Glutamatergic neuron (in vitro differentiated cells): ENCODE measurements around the gene OBI1. TPM values are rescaled to one million over a fixed set of nuclear protein-coding genes. Genes with fewer than 3 reads are reported as not detected.

ENCODE experiments used
- DNase-seq: peaks from one replicate; pipeline ENCODE4 v3.0.0; 2022
- H3K27ac Mint-ChIP-seq: one replicate; pipeline ENCODE4 v1.8.0; 2020; ENCODE audit warnings: mild to moderate bottlenecking, mixed read lengths, inconsistent platforms; ENCODE audit not compliant: unreplicated experiment
- H3K27me3 Mint-ChIP-seq: one replicate; pipeline ENCODE4 v1.8.0; 2020; ENCODE audit warnings: mild to moderate bottlenecking, moderate library complexity, mixed read lengths, inconsistent platforms; ENCODE audit not compliant: unreplicated experiment
- H3K36me3 Mint-ChIP-seq: one replicate; pipeline ENCODE4 v1.8.0; 2020; ENCODE audit warnings: mild to moderate bottlenecking, mixed read lengths, inconsistent platforms; ENCODE audit not compliant: unreplicated experiment
- H3K4me1 Mint-ChIP-seq: one replicate; pipeline ENCODE4 v1.8.0; 2020; ENCODE audit warnings: mild to moderate bottlenecking, low read depth, mixed read lengths, inconsistent platforms; ENCODE audit not compliant: unreplicated experiment
- H3K4me3 Mint-ChIP-seq: one replicate; pipeline ENCODE4 v1.8.0; 2020; ENCODE audit warnings: mild to moderate bottlenecking, mixed read lengths, inconsistent platforms; ENCODE audit not compliant: unreplicated experiment
- H3K9me3 Mint-ChIP-seq: one replicate; pipeline ENCODE4 v1.8.0; 2020; ENCODE audit warnings: mild to moderate bottlenecking, moderate library complexity, mixed read lengths, inconsistent platforms; ENCODE audit not compliant: unreplicated experiment
- total RNA-seq: library from RNA; stranded (reverse); fragmentation: NEBNext Ultra II Directional; extraction: Animal tissue kit (Norgen Biotek cat#: 25700); gene quantifications from one replicate; pipeline ENCODE4 v1.2.1, GENCODE V29; 2021; ENCODE audit not compliant: unreplicated experiment
- TF ChIP-seq, protein P1 (sequence below): fragments of 200-600 bp; sonication (generic); IDR thresholded peaks from one replicate; pipeline ENCODE4 v1.5.0; 2021; ENCODE audit not compliant: partially characterized antibody, unreplicated experiment

The OBI1 gene
- total RNA-seq, 1 donor from 2014 or later = 16.7 TPM

DNA sequence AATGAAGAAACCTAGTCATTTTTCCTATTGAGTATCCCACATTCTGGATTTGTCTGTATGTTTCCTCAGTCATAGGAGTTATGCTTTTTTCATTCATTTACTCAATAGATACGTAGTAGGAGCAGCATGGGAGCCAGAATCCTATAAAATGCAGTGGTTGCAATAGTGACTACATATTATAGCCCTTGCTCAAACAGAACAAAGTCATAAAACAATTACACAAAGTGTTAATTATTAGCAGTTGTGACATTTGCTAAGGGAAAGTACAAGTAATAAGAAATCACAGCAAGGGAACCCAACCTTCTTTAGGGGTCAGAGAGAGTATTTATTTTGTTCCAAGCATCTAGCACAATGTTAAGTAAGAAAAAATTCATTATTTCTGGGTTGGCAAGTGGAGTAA, 27.9 kb downstream of the OBI1 start:
- Mint-ChIP-seq H3K4me1 (no peaks in the 10 kb centered on the region), H3K9me3 (no peaks in the 10 kb centered on the region), H3K27me3 (no peaks in the 10 kb centered on the region), H3K27ac (no peak overlapping the region), H3K36me3 (no peaks in the 10 kb centered on the region), H3K4me3 (no peak overlapping the region)
- no peak for DNase-seq
- TF ChIP-seq, protein P1, sequence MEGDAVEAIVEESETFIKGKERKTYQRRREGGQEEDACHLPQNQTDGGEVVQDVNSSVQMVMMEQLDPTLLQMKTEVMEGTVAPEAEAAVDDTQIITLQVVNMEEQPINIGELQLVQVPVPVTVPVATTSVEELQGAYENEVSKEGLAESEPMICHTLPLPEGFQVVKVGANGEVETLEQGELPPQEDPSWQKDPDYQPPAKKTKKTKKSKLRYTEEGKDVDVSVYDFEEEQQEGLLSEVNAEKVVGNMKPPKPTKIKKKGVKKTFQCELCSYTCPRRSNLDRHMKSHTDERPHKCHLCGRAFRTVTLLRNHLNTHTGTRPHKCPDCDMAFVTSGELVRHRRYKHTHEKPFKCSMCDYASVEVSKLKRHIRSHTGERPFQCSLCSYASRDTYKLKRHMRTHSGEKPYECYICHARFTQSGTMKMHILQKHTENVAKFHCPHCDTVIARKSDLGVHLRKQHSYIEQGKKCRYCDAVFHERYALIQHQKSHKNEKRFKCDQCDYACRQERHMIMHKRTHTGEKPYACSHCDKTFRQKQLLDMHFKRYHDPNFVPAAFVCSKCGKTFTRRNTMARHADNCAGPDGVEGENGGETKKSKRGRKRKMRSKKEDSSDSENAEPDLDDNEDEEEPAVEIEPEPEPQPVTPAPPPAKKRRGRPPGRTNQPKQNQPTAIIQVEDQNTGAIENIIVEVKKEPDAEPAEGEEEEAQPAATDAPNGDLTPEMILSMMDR = no peak

DNA sequence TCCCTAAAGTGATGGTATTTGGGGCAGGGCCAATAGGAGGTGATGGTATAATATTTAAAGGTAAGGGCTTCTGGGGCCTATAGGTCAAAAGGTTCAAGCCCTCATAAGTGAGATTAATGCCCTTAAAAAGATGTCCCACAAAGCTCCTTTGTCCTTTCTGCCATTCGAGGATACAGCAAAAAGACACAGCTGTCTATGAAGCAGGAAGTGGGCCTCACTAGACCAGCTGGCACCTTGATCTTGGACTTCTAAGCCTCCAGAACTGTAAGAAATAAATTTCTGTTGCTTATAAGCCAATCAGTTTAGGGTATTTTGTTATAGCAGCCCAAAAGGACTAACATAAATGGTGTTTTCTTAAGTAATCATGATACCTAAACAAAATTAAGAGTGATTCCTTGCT, 28.4 kb downstream of the OBI1 start:
- H3K4me1 Mint-ChIP-seq = peaks cover 4% of the 10 kb centered on the region
- H3K4me3 Mint-ChIP-seq = no peak overlapping the region
- no peaks in the 10 kb centered on the region for H3K27me3 Mint-ChIP-seq
- H3K36me3 Mint-ChIP-seq = no peaks in the 10 kb centered on the region
- H3K27ac Mint-ChIP-seq = no peak overlapping the region
- TF ChIP-seq, protein P1 = no peak
- H3K9me3 Mint-ChIP-seq = no peaks in the 10 kb centered on the region
- DNase-seq = no peak

- H3K27ac Mint-ChIP-seq = no peak overlapping the region
- peaks cover 9% of the 10 kb centered on the region for H3K4me1 Mint-ChIP-seq
- TF ChIP-seq, protein P1 = no peak
- no peak overlapping the region for H3K4me3 Mint-ChIP-seq
- no peak for DNase-seq
- no peaks in the 10 kb centered on the region for H3K36me3 Mint-ChIP-seq
- H3K27me3 Mint-ChIP-seq = no peaks in the 10 kb centered on the region
- H3K9me3 Mint-ChIP-seq = peaks cover 1% of the 10 kb centered on the region
Observed at GRCh38 chr13:78625384-78625783, 33.6 kb downstream of the OBI1 start.

- Mint-ChIP-seq H3K27me3 (peaks cover 2% of the 10 kb centered on the region), H3K4me1 (peaks cover 20% of the 10 kb centered on the region), H3K4me3 (no peak overlapping the region), H3K27ac (no peak overlapping the region), H3K9me3 (peaks cover 1% of the 10 kb centered on the region), H3K36me3 (no peaks in the 10 kb centered on the region)
- DNase-seq = no peak
- TF ChIP-seq, protein P1 = no peak
Observed at GRCh38 chr13:78623132-78623531, 35.8 kb downstream of the OBI1 start.

DNA sequence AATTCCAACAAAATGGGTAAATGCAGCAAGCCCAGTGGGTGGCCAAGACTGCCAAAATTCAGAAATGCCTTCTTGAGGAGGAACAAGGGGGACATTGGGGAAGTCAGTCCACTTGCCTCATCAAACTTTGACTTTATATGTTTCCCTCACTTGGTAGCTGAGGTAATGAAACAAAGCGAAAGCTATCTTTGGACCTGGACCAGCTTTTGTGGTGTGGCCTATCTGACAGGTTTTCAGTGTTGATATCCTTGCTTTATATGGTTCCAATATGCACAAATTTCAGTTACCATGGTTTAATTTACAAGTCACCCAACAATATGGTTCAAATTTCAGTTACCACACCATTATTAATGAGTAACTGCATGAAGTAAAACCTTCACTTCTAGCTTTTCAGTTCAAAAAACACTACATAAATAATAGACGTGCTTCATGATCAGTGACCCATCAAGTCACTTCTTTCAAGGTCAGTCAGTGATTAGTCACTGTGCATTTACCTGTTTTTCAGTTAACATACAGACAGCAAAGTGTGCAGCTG, 38.0 kb downstream of the OBI1 start:
- Mint-ChIP-seq H3K27me3 (peaks cover 2% of the 10 kb centered on the region), H3K36me3 (no peaks in the 10 kb centered on the region), H3K4me1 (peaks cover 20% of the 10 kb centered on the region), H3K27ac (no peak overlapping the region), H3K4me3 (no peak overlapping the region), H3K9me3 (peaks cover 1% of the 10 kb centered on the region)
- DNase-seq = no peak
- TF ChIP-seq, protein P1 = no peak
